ENCODE data around the gene LGALSL.

GRCh38 chr2:64469261-64469660 lies 15.3 kb downstream of the LGALSL start:
- TF ChIP-seq, protein P1, sequence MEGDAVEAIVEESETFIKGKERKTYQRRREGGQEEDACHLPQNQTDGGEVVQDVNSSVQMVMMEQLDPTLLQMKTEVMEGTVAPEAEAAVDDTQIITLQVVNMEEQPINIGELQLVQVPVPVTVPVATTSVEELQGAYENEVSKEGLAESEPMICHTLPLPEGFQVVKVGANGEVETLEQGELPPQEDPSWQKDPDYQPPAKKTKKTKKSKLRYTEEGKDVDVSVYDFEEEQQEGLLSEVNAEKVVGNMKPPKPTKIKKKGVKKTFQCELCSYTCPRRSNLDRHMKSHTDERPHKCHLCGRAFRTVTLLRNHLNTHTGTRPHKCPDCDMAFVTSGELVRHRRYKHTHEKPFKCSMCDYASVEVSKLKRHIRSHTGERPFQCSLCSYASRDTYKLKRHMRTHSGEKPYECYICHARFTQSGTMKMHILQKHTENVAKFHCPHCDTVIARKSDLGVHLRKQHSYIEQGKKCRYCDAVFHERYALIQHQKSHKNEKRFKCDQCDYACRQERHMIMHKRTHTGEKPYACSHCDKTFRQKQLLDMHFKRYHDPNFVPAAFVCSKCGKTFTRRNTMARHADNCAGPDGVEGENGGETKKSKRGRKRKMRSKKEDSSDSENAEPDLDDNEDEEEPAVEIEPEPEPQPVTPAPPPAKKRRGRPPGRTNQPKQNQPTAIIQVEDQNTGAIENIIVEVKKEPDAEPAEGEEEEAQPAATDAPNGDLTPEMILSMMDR (IDR thresholded peaks at IDR 0.05) = no peak
- no peak for TF ChIP-seq POLR2A (IDR thresholded peaks at IDR 0.05)
